Stromal cell of bone marrow (primary cell): ENCODE results near the gene EPB41L3.

Experiments used
- DNase-seq: peaks from one replicate; pipeline ENCODE4 v3.0.0-alpha.2; 2012; ENCODE audit warnings: low read depth

Gene EPB41L3

DNA sequence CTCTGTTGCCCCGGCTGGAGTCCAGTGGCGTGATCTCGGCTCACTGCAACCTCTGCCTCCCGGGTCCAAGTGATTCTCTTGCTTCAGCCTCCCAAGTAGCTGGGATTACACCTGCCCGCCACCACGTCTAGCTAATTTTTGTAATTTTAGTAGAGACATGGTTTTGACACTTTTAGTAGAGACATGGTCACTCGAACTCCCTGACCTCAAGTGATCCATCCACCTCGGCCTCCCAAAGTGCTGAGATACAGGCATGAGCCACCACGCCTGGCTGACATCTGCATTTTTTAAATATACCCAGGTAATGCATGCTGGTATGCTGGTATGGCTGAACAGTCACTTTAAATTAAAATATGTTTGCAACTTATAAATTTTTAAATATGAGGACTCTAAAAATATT lies 91.9 kb downstream of the EPB41L3 start:
- no peak for DNase-seq

DNA sequence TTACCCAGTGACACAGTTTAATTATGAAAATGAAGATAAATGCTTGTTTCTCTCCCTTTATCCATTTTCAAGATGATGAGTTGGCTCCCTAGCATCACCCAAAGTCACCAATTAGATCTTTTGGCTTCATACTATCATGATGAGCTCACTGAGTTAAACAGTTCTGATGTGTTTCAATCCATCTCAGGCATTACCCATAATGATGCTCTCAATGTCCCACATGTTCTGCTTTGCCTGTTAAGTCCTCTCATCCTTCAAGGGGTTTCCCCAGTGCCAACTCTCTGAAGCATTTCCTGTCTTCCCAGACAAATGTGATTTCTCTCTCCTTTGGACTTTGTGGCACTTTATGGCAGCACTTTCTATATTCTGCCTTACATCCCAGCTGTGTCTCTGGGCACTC lies 92.6 kb downstream of the EPB41L3 start:
- no peak for DNase-seq

DNA sequence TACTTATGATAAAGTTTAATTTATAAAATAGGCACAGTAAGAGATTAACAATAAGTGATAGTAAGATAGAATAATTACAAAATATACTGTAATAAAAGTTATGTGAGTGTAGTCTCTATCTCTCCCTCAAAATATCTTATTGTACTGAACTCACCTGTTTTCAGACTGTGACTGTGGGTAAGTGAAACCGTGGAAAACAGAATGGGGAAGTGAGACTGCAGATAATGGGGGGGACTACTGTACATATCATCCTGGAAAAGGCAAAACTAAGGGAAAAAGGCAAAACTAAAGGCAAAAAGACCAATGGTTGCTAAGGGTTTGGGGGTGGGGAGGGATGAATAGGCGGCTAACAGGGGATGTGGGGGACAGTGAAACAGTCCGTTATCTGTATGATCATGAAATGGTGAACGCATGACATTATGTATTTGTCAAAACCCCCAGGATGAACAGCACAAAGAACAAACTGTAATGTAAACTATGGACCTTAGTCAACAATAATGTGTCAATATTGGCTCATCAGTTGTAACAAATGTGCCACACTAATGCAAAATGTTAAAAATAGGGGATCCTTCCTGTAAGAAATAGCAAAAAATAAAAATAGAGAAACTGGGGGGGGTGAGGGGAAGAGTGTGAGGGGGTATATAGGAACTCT lies 93.8 kb downstream of the EPB41L3 start:
- no peak for DNase-seq

- no peak for DNase-seq
Measured at GRCh38 chr18:5447442-5447841, 96.4 kb downstream of the EPB41L3 start.

DNA sequence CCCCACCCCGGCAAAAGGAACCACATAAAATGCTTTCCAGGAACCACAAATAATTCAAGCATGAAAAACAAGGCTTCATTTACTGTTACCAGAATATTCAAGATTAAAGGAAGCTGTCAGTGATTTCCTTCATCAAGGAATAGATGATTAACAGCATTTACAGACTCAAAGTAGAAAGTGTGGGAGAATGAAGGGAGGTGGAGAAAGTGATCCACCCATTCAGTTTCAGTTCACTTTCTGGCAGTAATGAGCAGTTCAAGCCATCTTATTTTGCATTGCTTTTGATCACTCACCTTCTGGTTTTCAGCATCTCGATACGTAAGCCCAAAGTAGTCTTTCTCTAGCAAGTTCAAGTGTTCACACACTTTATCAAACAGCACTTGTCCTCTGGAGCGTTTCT lies 99.0 kb downstream of the EPB41L3 start:
- DNase-seq = no peak

DNA sequence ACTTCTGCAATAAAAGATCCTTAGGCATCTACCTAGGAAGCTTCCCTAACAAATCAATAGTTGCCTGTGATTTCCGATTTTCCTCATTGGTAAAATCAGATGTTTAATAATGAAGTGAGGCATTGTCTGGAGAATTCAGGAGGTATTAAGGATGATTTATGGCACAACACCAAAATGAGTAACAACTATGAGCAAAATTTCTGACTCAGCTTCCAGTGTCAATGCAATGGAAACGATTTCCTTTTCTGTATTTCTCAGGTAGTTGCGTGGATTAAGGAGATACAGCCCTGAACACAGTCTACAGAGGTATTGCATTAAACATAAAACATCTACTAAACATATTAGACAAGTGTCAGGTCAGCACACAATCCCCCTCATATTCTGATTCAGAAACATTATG lies 99.5 kb downstream of the EPB41L3 start:
- DNase-seq = no peak

- no peak for DNase-seq
Measured at GRCh38 chr18:5439986-5440696, 103.7 kb downstream of the EPB41L3 start.

DNA sequence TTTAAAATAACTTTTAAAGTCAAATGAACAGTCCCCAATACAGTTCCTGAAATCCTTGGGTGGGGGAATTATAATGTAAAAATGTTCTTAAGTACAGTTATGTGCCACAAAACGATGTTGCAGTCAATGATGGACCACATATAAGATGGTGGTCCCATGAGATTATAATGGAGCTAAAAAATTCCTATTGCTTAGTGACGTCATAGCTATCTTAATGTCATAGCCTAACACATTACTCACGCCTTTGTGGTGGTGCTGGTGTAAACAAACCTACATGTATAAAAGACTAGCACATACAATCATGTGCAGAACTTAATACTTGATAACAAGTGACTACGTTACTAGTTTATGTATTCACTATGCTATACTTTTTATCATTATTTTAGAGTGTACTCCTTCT lies 109.4 kb downstream of the EPB41L3 start:
- DNase-seq = no peak

DNA sequence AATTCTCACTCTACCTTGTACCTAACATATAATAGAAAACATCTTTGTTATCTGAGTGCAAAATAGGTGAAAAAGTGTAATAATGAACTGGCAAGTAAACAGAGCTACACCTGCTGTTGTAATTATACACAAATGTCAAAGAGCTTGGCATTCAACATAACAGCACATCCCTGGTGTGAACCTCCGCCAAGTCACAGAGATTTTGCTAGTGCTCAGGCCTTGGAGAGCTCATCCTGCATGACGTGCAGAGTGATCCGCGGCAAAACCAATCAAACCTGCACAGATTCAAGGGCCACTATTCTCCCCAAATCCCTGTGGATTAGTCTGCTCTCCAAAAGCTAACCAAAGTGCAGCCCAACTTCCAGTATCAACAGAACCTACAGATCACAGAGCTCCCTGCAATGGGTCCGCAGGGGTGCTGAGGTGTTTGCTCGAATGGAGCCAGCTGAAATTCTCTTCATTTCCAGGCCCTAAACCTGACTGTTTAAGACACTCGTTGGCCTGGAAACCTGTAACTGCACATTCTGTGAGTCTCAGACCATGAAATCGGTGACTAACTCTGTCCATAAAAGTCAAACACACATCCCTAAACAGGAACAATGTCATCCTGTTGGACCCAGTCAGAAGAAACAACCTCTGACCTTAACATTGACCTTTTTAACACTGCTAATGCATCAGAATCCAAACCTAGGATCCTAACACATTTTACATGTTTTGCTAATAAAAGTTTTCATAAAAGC lies 111.8 kb downstream of the EPB41L3 start:
- DNase-seq = no peak

GRCh38 chr18:5430131-5430530 lies 113.7 kb downstream of the EPB41L3 start:
- no peak for DNase-seq

- DNase-seq = no peak
Measured at GRCh38 chr18:5429681-5430080, 114.1 kb downstream of the EPB41L3 start.

GRCh38 chr18:5425721-5426120 lies 118.1 kb downstream of the EPB41L3 start:
- DNase-seq = no peak

GRCh38 chr18:5424903-5425664 lies 118.7 kb downstream of the EPB41L3 start:
- DNase-seq = no peak

GRCh38 chr18:5422626-5423025 lies 121.2 kb downstream of the EPB41L3 start:
- DNase-seq = no peak

DNA sequence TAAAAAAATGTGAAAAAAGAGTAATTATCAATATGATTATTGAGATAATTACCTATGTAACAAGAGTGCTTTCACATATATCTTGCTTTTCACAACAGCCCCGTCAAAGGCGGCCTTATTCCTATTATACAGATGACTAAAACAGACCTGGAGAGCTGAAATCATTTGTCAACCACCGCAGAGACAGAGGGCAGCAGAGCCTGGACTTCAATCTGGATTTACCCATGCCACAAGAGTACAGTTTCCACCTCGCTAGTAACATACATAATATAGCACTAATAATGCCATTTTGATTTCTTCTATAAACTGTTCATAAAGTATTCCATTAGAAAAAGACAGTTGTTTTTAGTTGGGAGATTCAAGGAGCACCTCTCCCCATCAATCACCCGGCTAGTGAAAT lies 121.8 kb downstream of the EPB41L3 start:
- no peak for DNase-seq

GRCh38 chr18:5420906-5421305 lies 122.9 kb downstream of the EPB41L3 start:
- no peak for DNase-seq

DNA sequence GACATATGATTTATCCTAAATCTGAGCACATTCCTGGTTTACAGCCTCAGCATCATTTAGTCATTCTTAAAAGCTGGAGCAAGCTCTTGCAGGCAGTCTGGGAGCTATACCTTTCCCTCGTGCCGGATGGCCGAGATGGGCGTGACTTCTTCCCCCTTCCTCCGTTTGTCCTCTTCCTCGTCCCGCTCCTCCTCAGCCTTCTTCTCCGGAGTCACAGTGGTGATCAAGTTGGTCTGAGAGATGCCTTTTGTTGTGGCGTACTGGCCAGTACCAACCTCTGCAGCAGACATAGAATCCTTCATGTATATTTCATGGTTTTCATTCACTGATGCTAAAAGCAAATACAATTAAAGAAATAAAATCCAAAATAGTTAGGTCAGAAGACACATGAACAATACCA lies 124.2 kb downstream of the EPB41L3 start:
- no peak for DNase-seq

DNA sequence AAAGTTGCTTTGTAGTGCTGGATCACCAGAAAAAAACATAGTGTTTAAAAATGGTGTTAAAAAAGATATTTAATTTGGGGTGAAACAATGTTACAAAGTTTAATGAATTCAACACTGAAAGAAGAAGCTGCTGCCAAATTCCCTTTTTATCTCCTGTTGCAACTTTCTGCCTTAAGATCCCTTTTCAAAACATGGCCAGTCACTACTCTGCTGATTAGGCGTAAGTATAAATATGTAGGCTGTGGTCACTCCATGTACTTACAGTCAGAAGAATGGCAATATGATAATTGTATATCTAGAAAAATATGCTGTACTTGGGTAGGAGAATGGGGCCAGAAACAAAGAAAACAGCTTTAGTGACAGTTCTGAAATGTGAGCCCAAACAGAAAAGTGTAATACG lies 124.8 kb downstream of the EPB41L3 start:
- no peak for DNase-seq

GRCh38 chr18:5417342-5417741 lies 126.5 kb downstream of the EPB41L3 start:
- no peak for DNase-seq

DNA sequence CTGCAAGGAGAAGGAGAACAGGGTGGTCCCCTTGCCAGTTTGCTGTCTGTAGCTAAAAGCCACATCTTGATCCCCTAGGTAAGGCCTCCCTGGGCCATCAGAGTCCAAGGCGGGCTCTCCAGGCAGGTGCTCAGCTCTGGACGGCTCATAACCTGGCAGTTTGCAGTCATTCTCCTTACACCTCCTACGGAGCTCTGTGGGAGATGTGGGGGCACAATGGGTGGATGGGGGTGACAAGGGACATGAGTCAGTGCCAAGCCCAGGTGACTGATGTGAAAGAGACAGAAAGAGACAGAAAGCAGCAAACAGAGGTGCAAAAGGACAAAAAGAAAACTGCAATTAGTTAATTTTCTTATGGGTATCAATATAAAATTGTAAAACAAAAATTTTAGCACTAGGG lies 127.7 kb downstream of the EPB41L3 start:
- DNase-seq = no peak

DNA sequence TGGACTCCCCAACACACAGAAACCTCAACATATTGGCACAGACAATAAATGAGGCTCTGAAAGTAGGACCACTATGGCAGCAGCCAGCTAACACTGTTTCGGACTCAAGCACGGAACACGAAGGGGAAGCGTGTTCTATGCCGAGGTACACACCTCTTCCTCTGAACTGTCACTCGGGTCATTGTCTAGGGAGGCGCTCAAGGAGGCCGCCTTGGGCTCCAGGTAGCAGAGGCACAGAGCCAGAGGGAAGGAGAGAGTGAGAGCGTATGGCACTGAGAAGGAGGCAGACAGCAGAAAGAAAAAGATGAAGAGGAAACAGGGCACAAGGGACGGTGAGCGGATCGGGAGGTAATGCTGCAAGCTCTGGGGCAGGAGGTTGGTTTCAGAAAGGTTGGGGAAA lies 128.1 kb downstream of the EPB41L3 start:
- no peak for DNase-seq

- DNase-seq = no peak
Measured at GRCh38 chr18:5415031-5415430, 128.8 kb downstream of the EPB41L3 start.

DNA sequence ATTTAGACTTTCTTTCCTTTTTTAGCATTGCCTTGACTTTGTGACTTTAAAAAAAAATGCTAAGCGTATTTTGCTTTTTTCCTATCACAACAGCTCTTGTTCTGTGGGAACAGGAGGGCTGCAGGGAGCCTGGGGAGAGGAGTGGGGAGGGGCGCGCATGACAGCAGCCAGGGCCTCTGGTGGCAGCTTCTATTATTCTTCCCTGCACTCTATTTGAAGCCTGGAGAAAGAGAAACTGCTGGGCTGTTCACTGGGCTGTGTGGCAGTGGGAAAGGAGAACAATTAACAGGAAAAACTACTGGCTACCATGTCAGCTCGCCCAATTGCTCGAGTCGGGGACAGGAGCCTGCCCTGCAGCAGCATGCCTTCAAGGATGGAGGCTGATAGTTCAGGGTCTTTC lies 129.3 kb downstream of the EPB41L3 start:
- DNase-seq = no peak
